ENCODE results near the gene HPSE2.

GRCh38 chr10:98582363-98582762 lies 653.3 kb downstream of the HPSE2 start:
- TF ChIP-seq ZBTB7A (IDR thresholded peaks at IDR 0.05; ENCODE audit: low read depth) (no peak), CEBPB (IDR thresholded peaks at IDR 0.05) (no peak), REST (IDR thresholded peaks at IDR 0.05; ENCODE audit: low read depth) (no peak), MAX (IDR thresholded peaks at IDR 0.05) (no peak), EP300 (IDR thresholded peaks at IDR 0.05; ENCODE audit: borderline replicate concordance) (no peak), TEAD4 (IDR thresholded peaks at IDR 0.05) (no peak), FOXM1 (IDR thresholded peaks at IDR 0.05; ENCODE audit: borderline replicate concordance, low read depth) (no peak), USF1 (IDR thresholded peaks at IDR 0.05) (no peak), NFIC (IDR thresholded peaks at IDR 0.05) (no peak), YY1 (IDR thresholded peaks at IDR 0.05; ENCODE audit: low read depth) (no peak)
